WTC11 (cell line): ENCODE results near the gene ADCY1. TPM values are rescaled to one million over a fixed set of nuclear protein-coding genes. Genes with fewer than 3 reads are reported as not detected.

Experiments used
- ATAC-seq: fragments of 200-7000 bp; cut with Tn5 transposase; 2 replicates; pipeline ENCODE4 v1.10.0; 2021; ENCODE audit warnings: mild to moderate bottlenecking, moderate library complexity
- CTCF ChIA-PET: fragments of 300-600 bp; sonication (Branson Sonifier 250); formaldehyde crosslinking; loops from one replicate; lab custom pipeline; 2021; ENCODE audit warnings: antibody characterized with exemption; lab: Charles Lee
- POLR2A ChIA-PET: fragments of 350-600 bp; sonication (Branson Sonifier 250); formaldehyde crosslinking; loops from one replicate; lab custom pipeline; 2021; ENCODE audit warnings: antibody characterized with exemption; lab: Charles Lee
- DNase-seq: peaks from one replicate; pipeline ENCODE4 v3.0.0; 2021; ENCODE audit warnings: low spot score
- H3K27ac Mint-ChIP-seq: 2 replicates; pipeline ENCODE4 v1.8.0; 2021; ENCODE audit warnings: mixed read lengths
- H3K27me3 Mint-ChIP-seq: 2 replicates; pipeline ENCODE4 v1.8.0; 2021; ENCODE audit warnings: low read depth, mild to moderate bottlenecking, moderate library complexity, mixed read lengths
- H3K36me3 Mint-ChIP-seq: 2 replicates; pipeline ENCODE4 v1.8.0; 2021; ENCODE audit warnings: mixed read lengths
- H3K4me1 Mint-ChIP-seq: 2 replicates; pipeline ENCODE4 v1.8.0; 2022; ENCODE audit warnings: mixed read lengths
- H3K4me3 Mint-ChIP-seq: 2 replicates; pipeline ENCODE4 v1.8.0; 2021; ENCODE audit warnings: mild to moderate bottlenecking, moderate library complexity, mixed read lengths
- H3K9me3 Mint-ChIP-seq: 2 replicates; pipeline ENCODE4 v1.8.0; 2021; ENCODE audit warnings: mixed read lengths
- ATF1 ChIP-seq: sonication (generic); formaldehyde crosslinking; IDR thresholded peaks from 2 replicates; pipeline ENCODE4 v1.8.1; 2023; ENCODE audit warnings: mild to moderate bottlenecking, moderate library complexity, missing genetic modification reagents
- E2F4 ChIP-seq: sonication (generic); formaldehyde crosslinking; IDR thresholded peaks from 2 replicates; pipeline ENCODE4 v1.8.1; 2022; ENCODE audit warnings: low read depth, mild to moderate bottlenecking, moderate library complexity, missing genetic modification reagents, borderline replicate concordance
- E2F5 ChIP-seq: sonication (generic); formaldehyde crosslinking; IDR thresholded peaks from 2 replicates; pipeline ENCODE4 v1.8.1; 2022; ENCODE audit warnings: mild to moderate bottlenecking, moderate library complexity, missing genetic modification reagents
- FOXJ3 ChIP-seq: sonication (generic); formaldehyde crosslinking; IDR thresholded peaks from 2 replicates; pipeline ENCODE4 v1.9.0; 2021; ENCODE audit warnings: missing genetic modification reagents, mild to moderate bottlenecking, borderline replicate concordance
- GTF2I ChIP-seq: fragments of 250-450 bp; sonication (Bioruptor Pico); conservative IDR thresholded peaks from 2 replicates; pipeline ENCODE4 v1.4.0; 2021; ENCODE audit warnings: mild to moderate bottlenecking
- JAZF1 ChIP-seq: fragments of 250-450 bp; sonication (Bioruptor Pico); IDR thresholded peaks from 2 replicates; pipeline ENCODE4 v1.9.0; 2021; ENCODE audit warnings: moderate library complexity, mild to moderate bottlenecking, inconsistent platforms
- PREB ChIP-seq: sonication (generic); formaldehyde crosslinking; IDR thresholded peaks from 2 replicates; pipeline ENCODE4 v1.8.1; 2022; ENCODE audit warnings: mild to moderate bottlenecking, missing genetic modification reagents, moderate library complexity, borderline replicate concordance
- RELA ChIP-seq: sonication (generic); formaldehyde crosslinking; IDR thresholded peaks from 2 replicates; pipeline ENCODE4 v1.8.1; 2022; ENCODE audit warnings: missing genetic modification reagents, mild to moderate bottlenecking, borderline replicate concordance
- SOX15 ChIP-seq: fragments of 250-450 bp; sonication (Bioruptor Pico); IDR thresholded peaks from 2 replicates; pipeline ENCODE4 v1.9.0; 2021; ENCODE audit warnings: mild to moderate bottlenecking
- ZBTB21 ChIP-seq: sonication (generic); formaldehyde crosslinking; IDR thresholded peaks from 2 replicates; pipeline ENCODE4 v1.8.1; 2023; ENCODE audit warnings: mild to moderate bottlenecking, missing genetic modification reagents, borderline replicate concordance
- ZNF232 ChIP-seq: sonication (generic); formaldehyde crosslinking; IDR thresholded peaks from 2 replicates; pipeline ENCODE4 v1.8.0; 2022; ENCODE audit warnings: mild to moderate bottlenecking, missing genetic modification reagents
- ZNF512 ChIP-seq: sonication (generic); formaldehyde crosslinking; IDR thresholded peaks from 2 replicates; pipeline ENCODE4 v1.8.1; 2022; ENCODE audit warnings: missing genetic modification reagents, borderline replicate concordance
- ZNF532 ChIP-seq: fragments of 250-450 bp; sonication (Bioruptor Pico); IDR thresholded peaks from 2 replicates; pipeline ENCODE4 v1.9.0; 2021; ENCODE audit warnings: mild to moderate bottlenecking, borderline replicate concordance
- total RNA-seq: library from RNA; stranded (reverse); gene quantifications from 3 replicates; pipeline ENCODE4 v1.2.3, GENCODE V29; 2021
- TF ChIP-seq, protein P1 (sequence below): sonication (generic); formaldehyde crosslinking; conservative IDR thresholded peaks from 2 replicates; pipeline ENCODE4 v1.8.1; 2022; ENCODE audit warnings: mild to moderate bottlenecking, missing genetic modification reagents
- TF ChIP-seq, protein P2 (sequence below): fragments of 250-450 bp; sonication (Bioruptor Pico); conservative IDR thresholded peaks from 2 replicates; pipeline ENCODE4 v1.9.0; 2021; ENCODE audit warnings: mild to moderate bottlenecking
- TF ChIP-seq, protein P3 (sequence below): sonication (generic); formaldehyde crosslinking; IDR thresholded peaks from 2 replicates; pipeline ENCODE4 v1.8.1; 2023; ENCODE audit warnings: mild to moderate bottlenecking, missing genetic modification reagents, moderate library complexity

The ADCY1 gene
- total RNA-seq, 1 experiment from 2014 or later: 29.0 TPM

GRCh38 chr7:45697576-45698136 is 123.5 kb downstream of the ADCY1 start (continued):
- TF ChIP-seq ATF1 (no peak), FOXJ3 (CRISPR knock-in tag) (no peak), SOX15 (CRISPR knock-in tag) (no peak), ZNF512 (CRISPR knock-in tag) (no peak), E2F5 (no peak)
- TF ChIP-seq, protein P1, sequence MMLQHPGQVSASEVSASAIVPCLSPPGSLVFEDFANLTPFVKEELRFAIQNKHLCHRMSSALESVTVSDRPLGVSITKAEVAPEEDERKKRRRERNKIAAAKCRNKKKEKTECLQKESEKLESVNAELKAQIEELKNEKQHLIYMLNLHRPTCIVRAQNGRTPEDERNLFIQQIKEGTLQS (CRISPR knock-in tag): no peak
- TF ChIP-seq, protein P2, sequence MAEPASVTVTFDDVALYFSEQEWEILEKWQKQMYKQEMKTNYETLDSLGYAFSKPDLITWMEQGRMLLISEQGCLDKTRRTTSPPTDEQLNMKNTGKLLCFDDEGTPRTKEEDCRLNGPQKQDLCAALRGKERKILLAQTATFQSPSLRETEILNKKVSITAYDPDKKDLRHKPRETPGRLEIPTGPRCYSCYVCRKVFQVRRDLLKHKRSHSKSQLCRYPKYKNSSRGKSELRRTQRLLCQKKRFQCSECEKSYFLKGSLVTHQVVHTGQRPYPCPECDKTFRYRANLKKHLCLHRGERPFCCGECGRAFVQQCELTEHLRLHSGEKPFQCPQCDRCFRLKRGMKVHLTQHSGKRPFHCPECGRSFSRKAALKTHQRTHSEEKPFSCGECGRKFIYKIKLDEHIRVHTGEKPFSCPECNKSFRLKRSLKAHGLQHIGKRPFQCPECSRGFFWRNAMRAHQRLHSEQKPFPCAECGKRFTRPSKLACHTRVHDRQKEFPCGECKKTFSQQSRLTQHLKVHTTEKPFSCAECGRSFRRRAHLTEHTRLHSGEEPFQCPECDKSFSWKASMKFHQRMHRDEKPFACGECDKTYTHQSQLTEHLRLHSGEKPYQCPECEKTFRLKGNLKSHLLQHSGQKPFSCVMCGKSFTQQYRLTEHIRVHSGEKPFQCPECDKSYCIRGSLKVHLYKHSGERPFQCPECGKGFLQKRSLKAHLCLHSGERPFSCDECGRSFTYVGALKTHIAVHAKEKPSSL (CRISPR knock-in tag): no peak
- TF ChIP-seq, protein P3, sequence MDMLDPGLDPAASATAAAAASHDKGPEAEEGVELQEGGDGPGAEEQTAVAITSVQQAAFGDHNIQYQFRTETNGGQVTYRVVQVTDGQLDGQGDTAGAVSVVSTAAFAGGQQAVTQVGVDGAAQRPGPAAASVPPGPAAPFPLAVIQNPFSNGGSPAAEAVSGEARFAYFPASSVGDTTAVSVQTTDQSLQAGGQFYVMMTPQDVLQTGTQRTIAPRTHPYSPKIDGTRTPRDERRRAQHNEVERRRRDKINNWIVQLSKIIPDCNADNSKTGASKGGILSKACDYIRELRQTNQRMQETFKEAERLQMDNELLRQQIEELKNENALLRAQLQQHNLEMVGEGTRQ (CRISPR knock-in tag): no peak

GRCh38 chr7:45698303-45699014 is 124.3 kb downstream of the ADCY1 start:
- Mint-ChIP-seq H3K4me1 (no peaks in the 10 kb centered on the region), H3K9me3 (no peaks in the 10 kb centered on the region), H3K36me3 (peaks cover 6% of the 10 kb centered on the region), H3K27me3 (no peaks in the 10 kb centered on the region), H3K27ac (no peak overlapping the region), H3K4me3 (no peak overlapping the region)
- ATAC-seq (no peak), DNase-seq (peak; percentile 4)
- ChIA-PET POLR2A (no interaction called here), CTCF (no interaction called here)
- TF ChIP-seq RELA (no peak), E2F4 (CRISPR knock-in tag) (no peak), JAZF1 (no peak), ZNF232 (no peak), ZBTB21 (CRISPR knock-in tag) (no peak), GTF2I (CRISPR knock-in tag) (no peak), ZNF532 (no peak), PREB (no peak)
- TF ChIP-seq, protein P3 (CRISPR knock-in tag): no peak
